OCI-LY7 (cell line): ENCODE measurements around the gene SLC30A3.

Source experiments
- EZH2phosphoT487 ChIP-seq: fragments of 200-600 bp; sonication (generic); IDR thresholded peaks from 2 replicates; pipeline ENCODE4 v1.6.1; 2018; ENCODE audit warnings: low read depth, borderline replicate concordance, mild to moderate bottlenecking, mixed run types, antibody characterized with exemption, low read length, moderate library complexity, mixed read lengths
- TF ChIP-seq, protein P1 (sequence below): fragments of 200-600 bp; sonication (generic); conservative IDR thresholded peaks from 2 replicates; pipeline ENCODE4 v1.5.1; 2014; ENCODE audit warnings: mild to moderate bottlenecking, antibody characterized with exemption, low read length, moderate library complexity, mixed read lengths

DNA sequence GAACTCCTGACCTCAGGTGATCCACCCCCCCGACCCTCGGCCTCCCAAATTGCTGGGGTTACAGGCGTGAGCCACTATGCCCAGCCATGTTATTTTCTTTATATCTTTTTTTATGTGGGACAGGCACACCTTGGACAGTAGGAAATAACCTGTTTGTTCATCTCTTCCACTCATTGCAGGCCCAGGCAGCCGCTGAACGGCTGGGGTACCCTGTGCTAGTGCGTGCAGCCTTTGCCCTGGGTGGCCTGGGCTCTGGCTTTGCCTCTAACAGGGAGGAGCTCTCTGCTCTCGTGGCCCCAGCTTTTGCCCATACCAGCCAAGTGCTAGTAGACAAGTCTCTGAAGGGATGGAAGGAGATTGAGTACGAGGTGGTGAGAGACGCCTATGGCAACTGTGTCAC, 37.3 kb downstream of the SLC30A3 start:
- TF ChIP-seq, protein P1, sequence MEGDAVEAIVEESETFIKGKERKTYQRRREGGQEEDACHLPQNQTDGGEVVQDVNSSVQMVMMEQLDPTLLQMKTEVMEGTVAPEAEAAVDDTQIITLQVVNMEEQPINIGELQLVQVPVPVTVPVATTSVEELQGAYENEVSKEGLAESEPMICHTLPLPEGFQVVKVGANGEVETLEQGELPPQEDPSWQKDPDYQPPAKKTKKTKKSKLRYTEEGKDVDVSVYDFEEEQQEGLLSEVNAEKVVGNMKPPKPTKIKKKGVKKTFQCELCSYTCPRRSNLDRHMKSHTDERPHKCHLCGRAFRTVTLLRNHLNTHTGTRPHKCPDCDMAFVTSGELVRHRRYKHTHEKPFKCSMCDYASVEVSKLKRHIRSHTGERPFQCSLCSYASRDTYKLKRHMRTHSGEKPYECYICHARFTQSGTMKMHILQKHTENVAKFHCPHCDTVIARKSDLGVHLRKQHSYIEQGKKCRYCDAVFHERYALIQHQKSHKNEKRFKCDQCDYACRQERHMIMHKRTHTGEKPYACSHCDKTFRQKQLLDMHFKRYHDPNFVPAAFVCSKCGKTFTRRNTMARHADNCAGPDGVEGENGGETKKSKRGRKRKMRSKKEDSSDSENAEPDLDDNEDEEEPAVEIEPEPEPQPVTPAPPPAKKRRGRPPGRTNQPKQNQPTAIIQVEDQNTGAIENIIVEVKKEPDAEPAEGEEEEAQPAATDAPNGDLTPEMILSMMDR, result no peak
- TF ChIP-seq EZH2phosphoT487, result no peak
